AG04450 (cell line): Measurements from ENCODE around the gene TMEM115. TPM values are rescaled to one million over a fixed set of nuclear protein-coding genes. Genes with fewer than 3 reads are reported as not detected.

Experiments
- CTCF ChIA-PET: fragments of 300-600, 350-600 bp; formaldehyde crosslinking; extraction: SDS; loops from one replicate; lab custom pipeline; 2022; ENCODE audit warnings: antibody characterized with exemption, inconsistent platforms; lab: Charles Lee
- POLR2A ChIA-PET: fragments of 350-600 bp; formaldehyde crosslinking; extraction: SDS; loops from one replicate; lab custom pipeline; 2021; ENCODE audit warnings: antibody characterized with exemption, inconsistent platforms; lab: Yijun Ruan, JAX
- DNase-seq: peaks from one replicate; pipeline ENCODE4 v3.0.0-alpha.2; 2011; ENCODE audit warnings: low read depth, low spot score
- H3K27ac ChIP-seq: one replicate; pipeline ENCODE4 v1.5.1; 2012; ENCODE audit warnings: low read depth, low read length, control low read depth
- H3K27me3 ChIP-seq: one replicate; pipeline ENCODE4 v1.6.0; 2012; ENCODE audit warnings: low read length; ENCODE audit not compliant: control insufficient read depth, insufficient read depth
- H3K4me3 ChIP-seq: 2 replicates; pipeline ENCODE4 v1.5.1; 2011; ENCODE audit warnings: mild to moderate bottlenecking, low read depth, low read length, control low read depth
- H3K9me3 ChIP-seq: 2 replicates; pipeline ENCODE4 v1.5.1; 2012; ENCODE audit warnings: low read length; ENCODE audit not compliant: control insufficient read depth, insufficient read depth
- polyA minus RNA-seq: library from RNA; depleted of rRNA, polyadenylated mRNA; stranded (reverse); fragments of >200 nt; gene quantifications from 2 replicates; pipeline ENCODE4 v1.2.3, GENCODE V29; 2011; rRNA and poly(A)+ RNA removed
- polyA plus RNA-seq: library from polyadenylated mRNA; depleted of rRNA; stranded (reverse); fragments of >200 nt; gene quantifications from 2 replicates; pipeline ENCODE4 v1.2.3, GENCODE V29; 2011; rRNA removed
- TF ChIP-seq, protein P1 (sequence below): IDR thresholded peaks from 2 replicates; pipeline ENCODE4 v1.5.1; 2011; ENCODE audit warnings: low read depth, low read length, control low read depth, inconsistent platforms

The TMEM115 gene, protein sequence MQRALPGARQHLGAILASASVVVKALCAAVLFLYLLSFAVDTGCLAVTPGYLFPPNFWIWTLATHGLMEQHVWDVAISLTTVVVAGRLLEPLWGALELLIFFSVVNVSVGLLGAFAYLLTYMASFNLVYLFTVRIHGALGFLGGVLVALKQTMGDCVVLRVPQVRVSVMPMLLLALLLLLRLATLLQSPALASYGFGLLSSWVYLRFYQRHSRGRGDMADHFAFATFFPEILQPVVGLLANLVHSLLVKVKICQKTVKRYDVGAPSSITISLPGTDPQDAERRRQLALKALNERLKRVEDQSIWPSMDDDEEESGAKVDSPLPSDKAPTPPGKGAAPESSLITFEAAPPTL
- polyA plus RNA-seq (26.6 and 38.1 TPM in 2 replicates), polyA minus RNA-seq (35.3 and 54.0 TPM in 2 replicates)

- TF ChIP-seq, protein P1, sequence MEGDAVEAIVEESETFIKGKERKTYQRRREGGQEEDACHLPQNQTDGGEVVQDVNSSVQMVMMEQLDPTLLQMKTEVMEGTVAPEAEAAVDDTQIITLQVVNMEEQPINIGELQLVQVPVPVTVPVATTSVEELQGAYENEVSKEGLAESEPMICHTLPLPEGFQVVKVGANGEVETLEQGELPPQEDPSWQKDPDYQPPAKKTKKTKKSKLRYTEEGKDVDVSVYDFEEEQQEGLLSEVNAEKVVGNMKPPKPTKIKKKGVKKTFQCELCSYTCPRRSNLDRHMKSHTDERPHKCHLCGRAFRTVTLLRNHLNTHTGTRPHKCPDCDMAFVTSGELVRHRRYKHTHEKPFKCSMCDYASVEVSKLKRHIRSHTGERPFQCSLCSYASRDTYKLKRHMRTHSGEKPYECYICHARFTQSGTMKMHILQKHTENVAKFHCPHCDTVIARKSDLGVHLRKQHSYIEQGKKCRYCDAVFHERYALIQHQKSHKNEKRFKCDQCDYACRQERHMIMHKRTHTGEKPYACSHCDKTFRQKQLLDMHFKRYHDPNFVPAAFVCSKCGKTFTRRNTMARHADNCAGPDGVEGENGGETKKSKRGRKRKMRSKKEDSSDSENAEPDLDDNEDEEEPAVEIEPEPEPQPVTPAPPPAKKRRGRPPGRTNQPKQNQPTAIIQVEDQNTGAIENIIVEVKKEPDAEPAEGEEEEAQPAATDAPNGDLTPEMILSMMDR, result no peak
- peak within 1 kb of the TSS; percentile 99 for H3K4me3 ChIP-seq
- H3K27ac ChIP-seq, result peak within 1 kb of the TSS; percentile 57
- H3K27me3 ChIP-seq, result no peaks in the 10 kb centered on the region
- ChIA-PET CTCF (no interaction called here), POLR2A (interaction anchor here (0.5 to 1.4 kb wide), 2 partner anchors 9 to 12 kb away, joined by 5 read pairs; partner anchors contain the start of genes CYB561D2 and NPRL2)
- peaks cover 6% of the 10 kb centered on the region; the same call in 1 of the 2 replicates for H3K9me3 ChIP-seq
- peak; percentile 96 for DNase-seq
Observed at GRCh38 chr3:50358911-50359759, at the start of gene TMEM115. Gene TMEM115 (minus strand): TSS chr3:50359521. CDS start chr3:50359063, 458 bp downstream.

- peaks cover 17% of the 10 kb centered on the region for H3K27me3 ChIP-seq
- ChIA-PET POLR2A (no interaction called here), CTCF (no interaction called here)
- TF ChIP-seq, protein P1, result no peak
- DNase-seq, result no peak
- no peak overlapping the region for H3K27ac ChIP-seq
- no peak overlapping the region for H3K4me3 ChIP-seq
- no peaks in the 10 kb centered on the region for H3K9me3 ChIP-seq
Observed at GRCh38 chr3:50408443-50408944, 49.2 kb upstream of the TMEM115 start.

GRCh38 chr3:50406487-50406886, 47.2 kb upstream of the TMEM115 start:
- TF ChIP-seq, protein P1, result no peak
- CTCF ChIA-PET, result no interaction called here
- peaks cover 17% of the 10 kb centered on the region for H3K27me3 ChIP-seq
- no peaks in the 10 kb centered on the region for H3K9me3 ChIP-seq
- DNase-seq, result no peak
- H3K4me3 ChIP-seq, result no peak overlapping the region
- POLR2A ChIA-PET, result no interaction called here
- no peak overlapping the region for H3K27ac ChIP-seq

GRCh38 chr3:50405249-50405648, 45.9 kb upstream of the TMEM115 start:
- H3K4me3 ChIP-seq, result no peak overlapping the region
- no peaks in the 10 kb centered on the region for H3K9me3 ChIP-seq
- DNase-seq, result no peak
- H3K27ac ChIP-seq, result no peak overlapping the region
- POLR2A ChIA-PET, result no interaction called here
- H3K27me3 ChIP-seq, result peaks cover 19% of the 10 kb centered on the region
- TF ChIP-seq, protein P1, result no peak
- CTCF ChIA-PET, result no interaction called here
